Calu3 (cell line): ENCODE measurements around the gene KCNF1. TPM values are rescaled to one million over a fixed set of nuclear protein-coding genes. Genes with fewer than 3 reads are reported as not detected.

Experiments used
- BruUV-seq: library from RNA; stranded (reverse); fragments of 400-500 nt; replicated peaks from 2 replicates; lab custom pipeline; 2021; lab: Mats Ljungman, UMichigan
- CTCF ChIA-PET: fragments of 300-600 bp; sonication (Branson Sonifier 250); formaldehyde crosslinking; loops from one replicate; lab custom pipeline; 2022; ENCODE audit warnings: antibody characterized with exemption; lab: Charles Lee
- DNase-seq: peaks from one replicate; pipeline ENCODE4 v3.0.0; 2022
- H3K27ac Mint-ChIP-seq: one replicate; pipeline ENCODE4 v1.8.0; 2022; ENCODE audit warnings: mixed read lengths; ENCODE audit not compliant: unreplicated experiment
- H3K27me3 Mint-ChIP-seq: one replicate; pipeline ENCODE4 v1.8.0; 2022; ENCODE audit warnings: mixed read lengths; ENCODE audit not compliant: unreplicated experiment
- H3K36me3 Mint-ChIP-seq: one replicate; pipeline ENCODE4 v1.8.0; 2022; ENCODE audit warnings: mild to moderate bottlenecking, moderate library complexity, mixed read lengths; ENCODE audit not compliant: insufficient read depth, unreplicated experiment
- H3K4me1 Mint-ChIP-seq: one replicate; pipeline ENCODE4 v1.8.0; 2022; ENCODE audit warnings: mild to moderate bottlenecking, low read depth, mixed read lengths; ENCODE audit not compliant: unreplicated experiment
- H3K4me3 Mint-ChIP-seq: one replicate; pipeline ENCODE4 v1.8.0; 2022; ENCODE audit warnings: mild to moderate bottlenecking, low read depth, moderate library complexity, mixed read lengths; ENCODE audit not compliant: unreplicated experiment
- H3K9me3 Mint-ChIP-seq: one replicate; pipeline ENCODE4 v1.8.0; 2022; ENCODE audit warnings: low read depth, mixed read lengths; ENCODE audit not compliant: unreplicated experiment
- CTCF ChIP-seq: fragments of 200-600 bp; IDR thresholded peaks from one replicate; pipeline ENCODE4 v1.8.0; 2022; ENCODE audit warnings: antibody characterized with exemption; ENCODE audit not compliant: unreplicated experiment
- intact Hi-C: fragments of 100-400 bp; cut with micrococcal nuclease; formaldehyde crosslinking; loops from one replicate; pipeline ENCODE4 v1.10.0; 2022; ENCODE audit not compliant: unreplicated experiment
- total RNA-seq: library from RNA; stranded (reverse); gene quantifications from 2 replicates; pipeline ENCODE4 v1.2.3, GENCODE V29; 2022

KCNF1 gene
- total RNA-seq, 1 experiment from 2014 or later: not detected

- intact Hi-C loops: no loop called here
- no peak for TF ChIP-seq CTCF
- Mint-ChIP-seq H3K9me3 (no peaks in the 10 kb centered on the region), H3K27ac (no peak overlapping the region), H3K4me3 (no peak overlapping the region), H3K36me3 (no peaks in the 10 kb centered on the region), H3K27me3 (peaks cover 76% of the 10 kb centered on the region), H3K4me1 (no peaks in the 10 kb centered on the region)
- DNase-seq: no peak
- no TSS peak for BruUV-seq
- CTCF ChIA-PET: no interaction called here
These were observed 47.5 kb upstream of the KCNF1 start for GRCh38 chr2:10864251-10864650.

GRCh38 chr2:10864861-10865636, 46.7 kb upstream of the KCNF1 start:
- no peak overlapping the region for H3K27ac Mint-ChIP-seq
- intact Hi-C loops: no loop called here
- no peaks in the 10 kb centered on the region for H3K9me3 Mint-ChIP-seq
- no peak overlapping the region for H3K4me3 Mint-ChIP-seq
- no peak for DNase-seq
- no peaks in the 10 kb centered on the region for H3K36me3 Mint-ChIP-seq
- BruUV-seq: no TSS peak
- H3K4me1 Mint-ChIP-seq: no peaks in the 10 kb centered on the region
- TF ChIP-seq CTCF: no peak
- CTCF ChIA-PET: no interaction called here
- H3K27me3 Mint-ChIP-seq: peaks cover 76% of the 10 kb centered on the region

GRCh38 chr2:10865841-10866240, 45.9 kb upstream of the KCNF1 start:
- no peak for DNase-seq
- intact Hi-C loops: no loop called here
- Mint-ChIP-seq H3K4me1 (no peaks in the 10 kb centered on the region), H3K27me3 (peaks cover 73% of the 10 kb centered on the region), H3K36me3 (no peaks in the 10 kb centered on the region), H3K27ac (no peak overlapping the region), H3K4me3 (no peak overlapping the region), H3K9me3 (no peaks in the 10 kb centered on the region)
- TF ChIP-seq CTCF: no peak
- CTCF ChIA-PET: no interaction called here
- no TSS peak for BruUV-seq

- BruUV-seq: no TSS peak
- DNase-seq: no peak
- no peaks in the 10 kb centered on the region for H3K9me3 Mint-ChIP-seq
- CTCF ChIA-PET: no interaction called here
- H3K27ac Mint-ChIP-seq: no peak overlapping the region
- intact Hi-C loops: no loop called here
- H3K4me1 Mint-ChIP-seq: no peaks in the 10 kb centered on the region
- no peaks in the 10 kb centered on the region for H3K36me3 Mint-ChIP-seq
- no peak for TF ChIP-seq CTCF
- no peak overlapping the region for H3K4me3 Mint-ChIP-seq
- H3K27me3 Mint-ChIP-seq: peaks cover 65% of the 10 kb centered on the region
These were observed 43.9 kb upstream of the KCNF1 start for GRCh38 chr2:10867692-10868420.
